HG03159 (cell line): ENCODE results near the gene RAB3C.

Experiments used
- ATAC-seq: cut with Tn5 transposase; IDR thresholded peaks from one replicate; pipeline ENCODE4 v1.9.1; 2021; ENCODE audit warnings: mild to moderate bottlenecking, moderate library complexity; ENCODE audit not compliant: unreplicated experiment

The RAB3C gene

GRCh38 chr5:58860680-58861079 lies 277.8 kb downstream of the RAB3C start:
- no peak for ATAC-seq

GRCh38 chr5:58868931-58869330 lies 286.1 kb downstream of the RAB3C start:
- no peak for ATAC-seq

GRCh38 chr5:58871648-58872242 lies 288.9 kb downstream of the RAB3C start:
- ATAC-seq = peak; percentile 75

GRCh38 chr5:58872670-58873273 lies 289.9 kb downstream of the RAB3C start:
- ATAC-seq = no peak

GRCh38 chr5:58875599-58875998 lies 292.7 kb downstream of the RAB3C start:
- no peak for ATAC-seq

- peak; percentile 46 for ATAC-seq
Observed at GRCh38 chr5:58885260-58885659, 302.4 kb downstream of the RAB3C start.

GRCh38 chr5:58886315-58887207 lies 303.7 kb downstream of the RAB3C start:
- ATAC-seq = peak; percentile 76

GRCh38 chr5:58887311-58887710 lies 304.4 kb downstream of the RAB3C start:
- no peak for ATAC-seq

- no peak for ATAC-seq
Observed at GRCh38 chr5:58887721-58888409, 305.0 kb downstream of the RAB3C start.

- no peak for ATAC-seq
Observed at GRCh38 chr5:58890265-58890664, 307.4 kb downstream of the RAB3C start.

- ATAC-seq = no peak
Observed at GRCh38 chr5:58890701-58891085, 307.8 kb downstream of the RAB3C start.

GRCh38 chr5:58891086-58891970 lies 308.5 kb downstream of the RAB3C start:
- ATAC-seq = no peak

- no peak for ATAC-seq
Observed at GRCh38 chr5:58891971-58892343, 309.1 kb downstream of the RAB3C start.

GRCh38 chr5:58893551-58893950 lies 310.7 kb downstream of the RAB3C start:
- ATAC-seq = no peak

- ATAC-seq = no peak
Observed at GRCh38 chr5:58898006-58898405, 315.1 kb downstream of the RAB3C start.

GRCh38 chr5:58898538-58898937 lies 315.7 kb downstream of the RAB3C start:
- ATAC-seq = no peak

GRCh38 chr5:58901271-58901670 lies 318.4 kb downstream of the RAB3C start:
- no peak for ATAC-seq

- ATAC-seq = no peak
Observed at GRCh38 chr5:58902305-58902704, 319.4 kb downstream of the RAB3C start.

GRCh38 chr5:58902765-58903164 lies 319.9 kb downstream of the RAB3C start:
- no peak for ATAC-seq

GRCh38 chr5:58904737-58905136 lies 321.9 kb downstream of the RAB3C start:
- no peak for ATAC-seq
